NCI-H524 treated with DMSO at 0.1 percent for 48 hours (cell line): ENCODE measurements around the gene HP.
"Not testable (repeated sequence)": the region's sequence is repeated elsewhere in the genome, so short reads cannot be mapped to it uniquely, and the experiment has no call there.

Experiments
- DNase-seq: peaks from one replicate; lab custom pipeline; 2025; lab: John Stamatoyannopoulos, UW

The HP gene

DNA sequence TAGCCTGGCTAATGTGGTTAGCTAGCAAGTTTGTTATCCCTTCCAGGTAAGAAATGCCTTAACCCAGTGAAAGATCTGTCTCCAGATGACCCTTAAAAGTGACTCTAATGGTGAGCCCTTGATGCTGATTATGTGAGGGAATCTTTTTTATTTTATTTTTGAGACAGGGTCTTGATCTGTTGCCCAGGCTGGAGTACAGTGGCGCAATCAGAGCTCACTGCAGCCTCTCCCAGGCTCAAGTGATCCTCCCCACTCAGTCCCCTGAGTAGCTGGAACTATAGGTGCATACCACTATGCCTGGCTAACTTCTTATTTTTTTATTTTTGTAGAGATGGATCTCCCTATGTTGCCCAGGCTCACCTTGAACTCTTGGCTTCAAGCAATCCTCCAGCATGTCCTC lies 10.8 kb upstream of the HP start:
- no peak for DNase-seq

GRCh38 chr16:72044296-72044695 lies 10.0 kb upstream of the HP start:
- DNase-seq, result no peak

DNA sequence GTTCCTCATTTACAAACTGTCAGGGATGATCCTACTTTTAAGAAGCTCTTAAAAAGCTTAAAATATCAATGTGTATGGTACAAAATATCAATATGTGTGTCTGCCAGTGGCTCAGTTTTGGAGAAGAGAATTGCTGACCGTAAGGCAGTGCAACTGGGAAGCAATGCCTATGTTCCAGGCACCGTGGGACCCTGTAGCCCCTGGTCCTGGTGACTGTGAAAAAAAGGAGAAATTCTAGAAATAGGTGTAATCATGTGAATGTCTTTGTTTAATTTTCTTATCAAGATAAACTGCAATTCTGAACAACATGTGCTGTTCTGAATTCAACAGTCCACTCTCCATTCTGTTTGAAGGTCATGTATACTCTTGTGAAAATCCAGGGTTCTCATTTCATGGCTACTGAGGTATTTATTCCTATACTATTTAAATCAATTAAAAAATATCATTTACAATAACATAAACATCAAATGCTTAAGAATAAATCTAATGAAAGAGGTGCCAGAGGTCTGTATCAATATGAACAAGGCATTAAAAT lies 9.4 kb upstream of the HP start:
- DNase-seq, result no peak

- no peak for DNase-seq
Measured at GRCh38 chr16:72049110-72049509, 5.2 kb upstream of the HP start.

- no peak for DNase-seq
Measured at GRCh38 chr16:72050769-72051464, 3.4 kb upstream of the HP start.

DNA sequence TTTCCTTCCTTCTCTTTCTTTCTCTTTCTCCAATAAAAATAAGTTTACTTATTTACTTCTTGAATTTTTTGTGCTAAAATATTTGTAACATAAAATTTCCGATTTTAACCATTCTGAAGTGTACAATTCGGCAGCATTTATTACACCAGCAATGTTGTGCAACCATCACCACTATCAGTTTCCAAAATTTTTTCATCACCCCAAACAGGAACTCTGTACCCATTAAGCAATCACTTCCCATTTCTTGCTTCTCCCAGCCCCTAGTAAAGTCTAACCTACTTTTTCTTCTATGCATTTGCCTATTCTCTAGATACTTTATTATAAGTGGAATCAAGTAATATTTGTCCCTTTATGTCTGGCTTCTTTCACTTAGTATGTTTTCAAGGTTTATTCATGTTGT lies 2.5 kb upstream of the HP start:
- no peak for DNase-seq

DNA sequence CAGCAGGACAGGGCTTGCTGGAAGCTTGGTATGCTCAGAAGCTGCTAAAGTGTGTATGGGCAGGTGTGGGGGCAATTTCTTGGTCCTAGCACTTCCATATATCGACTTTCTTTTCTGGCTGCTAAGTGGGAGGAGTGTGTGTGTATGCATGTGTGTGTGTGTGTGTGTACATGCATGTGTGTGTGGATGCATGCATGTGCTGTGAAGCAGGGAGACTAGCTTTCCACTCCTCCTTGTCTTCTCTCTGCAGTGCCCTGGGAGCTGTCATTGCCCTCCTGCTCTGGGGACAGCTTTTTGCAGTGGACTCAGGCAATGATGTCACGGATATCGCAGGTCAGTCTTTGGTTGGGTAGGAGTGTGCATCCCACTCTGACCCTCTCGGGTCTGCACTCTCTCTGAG lies 1.6 kb downstream of the HP start:
- no peak for DNase-seq

GRCh38 chr16:72057313-72057712 lies 3.0 kb downstream of the HP start:
- not testable (repeated sequence) for DNase-seq

GRCh38 chr16:72059060-72059459 lies 4.8 kb downstream of the HP start:
- not testable (repeated sequence) for DNase-seq

DNA sequence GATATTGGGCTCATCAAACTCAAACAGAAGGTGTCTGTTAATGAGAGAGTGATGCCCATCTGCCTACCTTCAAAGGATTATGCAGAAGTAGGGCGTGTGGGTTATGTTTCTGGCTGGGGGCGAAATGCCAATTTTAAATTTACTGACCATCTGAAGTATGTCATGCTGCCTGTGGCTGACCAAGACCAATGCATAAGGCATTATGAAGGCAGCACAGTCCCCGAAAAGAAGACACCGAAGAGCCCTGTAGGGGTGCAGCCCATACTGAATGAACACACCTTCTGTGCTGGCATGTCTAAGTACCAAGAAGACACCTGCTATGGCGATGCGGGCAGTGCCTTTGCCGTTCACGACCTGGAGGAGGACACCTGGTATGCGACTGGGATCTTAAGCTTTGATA lies 6.1 kb downstream of the HP start:
- DNase-seq, result no peak

- DNase-seq, result no peak
Measured at GRCh38 chr16:72061564-72061963, 7.3 kb downstream of the HP start.

- DNase-seq, result no peak
Measured at GRCh38 chr16:72064361-72064894, 10.1 kb downstream of the HP start.

DNA sequence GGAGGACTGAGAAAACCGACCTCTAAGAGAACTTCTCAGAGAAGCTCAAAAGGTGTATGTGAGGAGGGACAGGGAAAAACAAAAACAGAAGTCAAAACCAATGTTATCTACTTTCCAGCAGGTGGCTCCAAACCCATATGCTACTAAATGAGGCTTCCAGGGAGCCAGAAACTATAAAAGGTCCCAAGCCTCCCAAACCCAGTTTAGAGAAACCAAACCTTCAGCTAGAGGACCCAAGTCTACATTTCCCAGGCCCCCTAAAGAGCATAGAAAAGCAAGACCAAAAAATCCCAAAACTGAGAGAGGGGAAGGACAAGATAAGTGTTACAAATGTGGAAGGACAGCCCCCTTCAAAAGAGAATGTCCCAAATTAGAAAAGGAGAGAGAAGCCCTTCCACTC lies 12.4 kb downstream of the HP start:
- no peak for DNase-seq

DNA sequence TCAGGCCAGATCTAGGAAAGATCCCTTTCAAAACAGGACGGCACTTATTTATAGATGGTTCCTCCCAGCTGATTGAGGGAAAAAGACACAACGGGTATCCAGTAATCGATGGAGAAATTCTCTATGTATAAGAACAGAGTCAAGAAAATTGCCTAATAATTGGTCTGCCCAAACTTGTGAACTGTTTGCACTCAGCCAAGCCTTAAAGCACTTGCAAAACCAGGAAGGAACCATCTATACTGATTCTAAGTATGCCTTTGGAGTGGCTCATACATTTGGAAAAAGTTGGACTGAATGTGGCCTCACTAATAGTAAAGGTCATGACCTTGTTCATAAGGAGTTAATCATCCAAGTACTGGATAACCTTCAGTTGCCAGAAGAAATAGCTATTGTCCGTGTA lies 14.6 kb downstream of the HP start:
- DNase-seq, result no peak

DNA sequence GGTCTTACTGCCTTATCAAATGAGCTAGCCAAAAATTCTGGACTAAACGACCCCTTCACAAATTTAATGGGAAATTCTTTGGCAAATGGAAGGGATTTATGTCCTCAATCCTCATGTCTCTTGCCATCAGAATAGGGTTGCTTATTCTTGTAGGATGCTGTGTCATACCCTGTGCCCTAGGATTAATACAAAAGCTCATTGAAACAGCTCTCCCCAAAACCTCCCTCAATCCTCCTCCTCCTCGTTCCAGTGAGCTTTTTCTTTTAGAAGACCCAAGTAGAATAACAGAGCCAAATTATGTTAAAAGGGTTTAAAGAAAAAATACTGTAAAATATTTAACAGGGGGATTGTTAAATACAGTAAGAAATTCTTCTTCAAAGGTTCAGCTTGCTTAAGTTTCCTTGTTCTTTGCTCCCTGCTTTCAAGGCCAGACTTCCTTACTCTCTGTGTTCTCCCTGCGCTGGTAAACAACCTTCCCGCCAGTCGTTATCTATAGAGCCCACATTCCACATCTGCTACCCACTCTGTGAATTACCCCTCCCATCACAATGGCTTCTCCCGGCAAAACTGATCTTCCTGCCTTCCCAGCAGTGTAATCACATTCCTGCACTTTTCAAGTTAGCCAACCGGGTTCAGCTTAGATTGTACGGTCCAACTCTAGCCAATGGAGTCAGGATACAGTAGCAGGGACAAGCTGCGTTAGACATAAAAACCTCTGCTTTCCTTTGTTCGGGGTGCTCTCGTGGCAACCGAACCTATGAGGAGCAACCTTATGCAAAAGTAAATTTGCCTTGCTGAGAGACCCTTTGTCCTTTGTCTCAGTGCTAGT lies 18.4 kb downstream of the HP start:
- no peak for DNase-seq

DNA sequence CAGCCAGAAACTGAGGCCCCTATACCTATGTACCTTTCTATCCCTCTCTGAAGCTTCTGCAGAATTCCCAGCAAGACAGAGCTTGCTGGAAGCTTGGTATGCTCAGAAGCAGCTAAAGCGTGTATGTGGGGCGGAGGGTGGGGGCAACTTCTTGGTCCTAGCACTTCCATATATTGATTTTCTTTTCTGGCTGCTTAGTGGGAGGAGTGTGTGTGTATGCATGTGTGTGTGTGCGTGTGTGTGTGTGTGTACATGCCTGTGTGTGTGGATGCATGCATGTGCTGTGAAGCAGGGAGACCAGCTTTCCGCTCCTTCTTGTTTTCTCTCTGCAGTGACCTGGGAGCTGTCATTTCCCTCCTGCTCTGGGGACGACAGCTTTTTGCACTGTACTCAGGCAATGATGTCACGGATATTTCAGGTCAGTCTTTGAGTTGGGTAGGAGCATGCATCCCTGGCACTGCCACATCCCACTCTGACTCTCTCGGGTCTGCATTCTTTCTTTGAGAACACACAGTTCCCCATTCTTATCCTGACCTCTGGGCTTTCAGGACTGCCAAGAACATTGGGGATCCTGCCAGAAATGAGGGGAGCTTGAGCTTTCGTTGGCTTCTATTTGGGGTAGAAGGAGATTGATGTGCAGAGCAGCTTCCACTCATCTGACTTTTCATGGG lies 19.4 kb downstream of the HP start:
- no peak for DNase-seq

DNA sequence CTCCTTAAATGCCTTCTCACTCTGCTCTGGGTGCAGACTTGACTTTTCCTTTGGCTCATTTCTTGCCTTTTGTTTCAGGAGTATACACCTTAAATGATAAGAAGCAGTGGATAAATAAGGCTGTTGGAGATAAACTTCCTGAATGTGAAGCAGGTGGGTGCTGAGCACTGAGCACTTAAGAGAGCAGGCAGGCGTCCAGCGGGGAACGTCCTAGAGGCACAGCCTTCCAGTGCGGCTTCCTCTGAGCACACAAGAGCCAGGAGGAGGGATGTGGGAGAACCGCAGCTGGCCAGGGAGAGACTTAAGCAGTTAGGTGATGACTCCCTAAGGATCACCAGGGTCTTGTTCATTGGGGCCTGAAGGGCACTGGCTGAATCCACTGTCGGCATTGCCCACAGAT lies 20.8 kb downstream of the HP start:
- DNase-seq, result not testable (repeated sequence)

DNA sequence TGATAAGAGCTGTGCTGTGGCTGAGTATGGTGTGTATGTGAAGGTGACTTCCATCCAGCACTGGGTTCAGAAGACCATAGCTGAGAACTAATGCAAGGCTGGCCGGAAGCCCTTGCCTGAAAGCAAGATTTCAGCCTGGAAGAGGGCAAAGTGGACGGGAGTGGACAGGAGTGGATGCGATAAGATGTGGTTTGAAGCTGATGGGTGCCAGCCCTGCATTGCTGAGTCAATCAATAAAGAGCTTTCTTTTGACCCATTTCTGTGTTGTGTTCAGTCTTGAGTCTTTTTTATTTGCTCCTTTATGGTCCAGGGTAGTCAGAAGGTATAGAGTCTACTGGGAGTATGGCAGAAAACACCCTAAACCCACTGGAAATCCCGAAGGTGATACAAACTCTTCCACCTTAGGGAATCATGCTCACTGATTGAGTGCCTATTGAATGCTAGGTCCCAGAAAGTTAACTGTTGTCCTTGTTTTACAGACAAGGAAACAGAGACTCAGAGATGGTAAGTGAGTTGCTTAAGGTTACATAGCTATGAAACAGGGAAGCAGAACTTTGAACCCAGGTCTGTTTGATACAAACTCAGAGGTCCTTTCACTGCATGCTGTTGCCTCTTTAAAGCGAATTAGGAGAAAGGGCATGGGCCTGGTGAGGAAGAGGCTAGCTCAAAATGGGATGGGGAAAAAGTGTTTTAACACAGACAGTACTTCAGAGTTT lies 22.8 kb downstream of the HP start:
- not testable (repeated sequence) for DNase-seq

- no peak for DNase-seq
Measured at GRCh38 chr16:72083778-72084404, 29.6 kb downstream of the HP start.

GRCh38 chr16:72084445-72084844 lies 30.1 kb downstream of the HP start:
- no peak for DNase-seq

DNA sequence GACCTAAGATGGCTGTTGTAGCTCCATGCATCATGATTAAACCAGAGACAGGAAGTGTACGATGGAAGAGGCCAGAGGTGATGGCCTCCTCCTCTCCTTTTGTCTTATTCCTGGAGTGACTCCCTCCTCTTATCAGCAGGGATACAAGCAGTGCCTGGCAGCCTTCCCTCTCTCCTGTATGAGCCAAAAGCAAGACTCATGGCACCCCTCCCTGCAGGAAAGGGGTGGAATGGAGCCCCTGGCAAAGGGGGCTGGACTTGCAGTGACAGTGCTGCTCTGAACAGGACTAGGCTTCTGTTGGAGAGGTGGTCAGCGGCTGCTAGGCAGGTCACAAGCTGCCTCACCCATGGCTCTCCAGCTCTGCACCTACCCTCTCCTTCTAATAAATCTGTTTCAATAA lies 30.7 kb downstream of the HP start:
- DNase-seq, result no peak
